Measurements from ENCODE around the gene DDX25. TPM values are rescaled to one million over a fixed set of nuclear protein-coding genes. Genes with fewer than 3 reads are reported as not detected.

Gene DDX25
- total RNA-seq, 4 donors from 2014 or later = 0.06 to 0.17 TPM; not detected in 2

DNA sequence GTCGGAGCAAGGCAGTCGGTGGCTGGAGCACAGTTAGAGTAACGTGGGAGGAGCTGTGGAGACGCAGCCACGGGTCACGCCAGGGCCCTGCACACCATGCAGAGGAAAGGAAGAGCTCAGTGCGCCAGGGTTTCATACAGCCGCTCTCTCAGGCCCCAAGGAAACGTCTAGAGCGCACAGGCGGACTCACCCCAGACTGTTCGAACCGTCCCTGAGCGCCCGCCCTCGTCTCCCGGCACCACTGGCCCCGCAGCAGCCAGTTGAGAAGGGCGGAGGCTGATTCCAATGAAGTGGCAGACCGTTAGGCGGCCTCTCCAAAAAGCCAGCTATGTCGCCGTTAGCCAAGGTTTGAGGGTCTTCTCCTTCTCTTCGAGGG lies 17.3 kb upstream of the DDX25 start:
- peaks cover 0 to 5% (median 0%) of the 10 kb centered on the region in 4 donors for H3K36me3 ChIP-seq
- DNase-seq (ENCODE audit: extremely low spot score) = no peak
- H3K9me3 ChIP-seq = no peaks in the 10 kb centered on the region
- 18% methylated on average over 8 of the region's 24 CpGs for WGBS
- peaks cover 3 to 33% (median 25%) of the 10 kb centered on the region in 4 donors for H3K4me1 ChIP-seq
- H3K4me3 ChIP-seq = peak overlapping the region; percentile 66 to 87 (median 76)
- TF ChIP-seq, protein P1, sequence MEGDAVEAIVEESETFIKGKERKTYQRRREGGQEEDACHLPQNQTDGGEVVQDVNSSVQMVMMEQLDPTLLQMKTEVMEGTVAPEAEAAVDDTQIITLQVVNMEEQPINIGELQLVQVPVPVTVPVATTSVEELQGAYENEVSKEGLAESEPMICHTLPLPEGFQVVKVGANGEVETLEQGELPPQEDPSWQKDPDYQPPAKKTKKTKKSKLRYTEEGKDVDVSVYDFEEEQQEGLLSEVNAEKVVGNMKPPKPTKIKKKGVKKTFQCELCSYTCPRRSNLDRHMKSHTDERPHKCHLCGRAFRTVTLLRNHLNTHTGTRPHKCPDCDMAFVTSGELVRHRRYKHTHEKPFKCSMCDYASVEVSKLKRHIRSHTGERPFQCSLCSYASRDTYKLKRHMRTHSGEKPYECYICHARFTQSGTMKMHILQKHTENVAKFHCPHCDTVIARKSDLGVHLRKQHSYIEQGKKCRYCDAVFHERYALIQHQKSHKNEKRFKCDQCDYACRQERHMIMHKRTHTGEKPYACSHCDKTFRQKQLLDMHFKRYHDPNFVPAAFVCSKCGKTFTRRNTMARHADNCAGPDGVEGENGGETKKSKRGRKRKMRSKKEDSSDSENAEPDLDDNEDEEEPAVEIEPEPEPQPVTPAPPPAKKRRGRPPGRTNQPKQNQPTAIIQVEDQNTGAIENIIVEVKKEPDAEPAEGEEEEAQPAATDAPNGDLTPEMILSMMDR (IDR thresholded peaks at IDR 0.05) = no peak
- TF ChIP-seq POLR2A (IDR thresholded peaks at IDR 0.05; ENCODE audit: low read depth) = no peak
- no peak for TF ChIP-seq POLR2AphosphoS5 (IDR thresholded peaks at IDR 0.05)
- TF ChIP-seq EP300 (IDR thresholded peaks at IDR 0.05) = no peak
- no peaks in the 10 kb centered on the region for H3K27me3 ChIP-seq
- H3K27ac ChIP-seq (replicated peaks in 1 of 4) = peak overlapping the region; percentile 93 to 97 (median 96)
- intact Hi-C loops (cut with DNase I) = no loop called here

DNA sequence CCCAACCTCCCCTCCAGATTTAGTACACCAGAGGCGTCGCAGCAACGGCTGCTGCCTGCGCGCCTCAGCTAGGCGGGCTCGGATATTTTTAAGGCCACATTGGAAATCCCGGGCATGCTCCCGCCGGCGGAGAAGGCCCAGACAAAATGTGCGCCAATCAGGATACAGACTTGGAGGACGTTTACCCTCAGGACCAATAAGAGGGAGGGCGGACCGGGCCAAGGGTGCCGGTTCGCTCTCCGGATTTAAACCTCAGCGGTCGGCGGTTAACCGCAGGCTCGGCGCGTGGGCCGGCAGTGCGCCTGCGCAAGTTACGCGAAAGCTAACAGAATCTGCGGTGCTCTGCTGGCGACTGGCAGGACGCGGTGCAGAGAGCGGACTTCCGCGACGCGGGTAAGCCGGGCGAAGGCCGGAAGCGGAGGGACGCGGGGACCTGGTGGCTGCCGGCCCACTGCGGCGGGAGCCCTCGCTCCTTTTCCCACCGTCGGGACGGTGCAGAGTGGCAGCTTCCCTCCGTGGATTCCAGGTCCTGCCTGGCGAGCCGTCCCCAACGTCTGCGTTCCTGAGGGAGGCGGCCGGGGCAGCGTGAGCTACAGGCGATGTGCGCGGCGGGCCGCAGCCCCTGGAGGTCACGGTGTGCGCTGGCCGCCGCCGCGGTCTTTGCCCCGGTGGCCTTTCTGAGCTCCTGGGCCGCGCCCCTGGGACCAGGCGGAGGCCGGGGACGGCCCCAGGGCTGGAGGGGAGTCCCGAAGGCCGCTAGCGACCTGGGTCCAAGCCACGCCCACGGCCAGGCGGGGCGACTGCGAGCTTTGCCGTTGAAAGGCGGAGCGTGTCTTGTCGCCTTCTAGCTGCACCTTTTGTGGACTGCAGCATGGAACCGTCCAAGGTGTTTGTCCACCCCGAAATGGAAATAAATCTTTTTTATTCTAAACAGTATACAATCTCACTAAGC lies 16.7 kb upstream of the DDX25 start, which contains the start of gene HYLS1:
Gene HYLS1, plus strand, starts transcription at position 296 of the 952 bp plus-strand sequence. CDS start 11,701 bp downstream, outside the sequence.
- whole genome bisulfite sequencing = 0% methylated on average over 15 of the region's 91 CpGs
- no peaks in the 10 kb centered on the region for H3K27me3 ChIP-seq
- TF ChIP-seq, protein P1 (IDR thresholded peaks at IDR 0.05) = peak; percentile 43 to 48 (median 48)
- no peak for TF ChIP-seq EP300 (IDR thresholded peaks at IDR 0.05)
- peak; percentile 93 to 94 for TF ChIP-seq POLR2AphosphoS5 (IDR thresholded peaks at IDR 0.05)
- no peak for TF ChIP-seq POLR2A (IDR thresholded peaks at IDR 0.05; ENCODE audit: low read depth)
- DNase-seq (ENCODE audit: extremely low spot score) = peak; percentile 98
- H3K9me3 ChIP-seq = no peaks in the 10 kb centered on the region
- H3K36me3 ChIP-seq = peaks cover 0 to 11% (median 3%) of the 10 kb centered on the region in 4 donors
- H3K4me1 ChIP-seq = peaks cover 3 to 33% (median 25%) of the 10 kb centered on the region in 4 donors
- peak within 1 kb of the TSS; percentile 93 to 97 (median 96) for H3K27ac ChIP-seq (replicated peaks in 1 of 4)
- H3K4me3 ChIP-seq = peak within 1 kb of the TSS; percentile 66 to 87 (median 76)
- intact Hi-C loops (cut with DNase I) = no loop called here

DNA sequence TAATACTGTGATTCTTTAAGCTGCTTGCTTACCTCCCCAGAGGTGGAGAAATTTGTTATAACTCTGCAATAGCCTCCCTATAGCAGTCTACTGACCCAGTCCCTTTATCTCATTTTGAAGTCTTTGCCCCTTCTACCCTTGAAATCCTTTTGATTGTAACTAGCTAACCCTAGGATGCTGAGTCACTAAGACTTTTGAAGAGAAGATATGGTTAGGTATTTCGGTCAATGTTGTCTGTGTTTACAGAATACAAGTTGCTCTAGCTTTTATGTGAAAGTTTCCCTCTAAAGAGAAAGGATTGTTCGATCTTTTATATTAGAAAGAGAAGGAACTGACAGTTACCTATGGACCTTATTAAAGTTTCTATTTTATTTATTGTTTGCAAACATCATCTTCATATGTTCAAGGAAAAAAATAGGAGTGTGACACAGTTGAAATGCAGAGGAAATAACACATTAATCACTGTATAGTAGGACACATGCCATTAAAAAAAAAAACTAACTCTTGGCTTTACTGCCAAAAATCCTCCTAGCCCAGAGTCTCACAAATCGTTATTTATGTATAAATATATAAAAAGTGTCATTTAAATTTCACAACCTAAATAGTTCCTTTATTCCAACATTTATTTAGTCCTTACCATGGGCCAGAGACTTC lies 13.7 kb upstream of the DDX25 start:
- intact Hi-C loops (cut with DNase I) = no loop called here
- TF ChIP-seq EP300 (IDR thresholded peaks at IDR 0.05) = no peak
- TF ChIP-seq POLR2AphosphoS5 (IDR thresholded peaks at IDR 0.05) = no peak
- TF ChIP-seq, protein P1 (IDR thresholded peaks at IDR 0.05) = no peak
- TF ChIP-seq POLR2A (IDR thresholded peaks at IDR 0.05; ENCODE audit: low read depth) = no peak
- 77% methylated on average over 3 of the region's 3 CpGs for WGBS
- H3K36me3 ChIP-seq = peaks cover 6 to 39% (median 23%) of the 10 kb centered on the region in 4 donors
- H3K27me3 ChIP-seq = no peaks in the 10 kb centered on the region
- DNase-seq (ENCODE audit: extremely low spot score) = no peak
- peaks cover 3 to 33% (median 25%) of the 10 kb centered on the region in 4 donors for H3K4me1 ChIP-seq
- no peak overlapping the region for H3K4me3 ChIP-seq
- H3K27ac ChIP-seq (replicated peaks in 1 of 4) = no peak overlapping the region
- no peaks in the 10 kb centered on the region for H3K9me3 ChIP-seq

DNA sequence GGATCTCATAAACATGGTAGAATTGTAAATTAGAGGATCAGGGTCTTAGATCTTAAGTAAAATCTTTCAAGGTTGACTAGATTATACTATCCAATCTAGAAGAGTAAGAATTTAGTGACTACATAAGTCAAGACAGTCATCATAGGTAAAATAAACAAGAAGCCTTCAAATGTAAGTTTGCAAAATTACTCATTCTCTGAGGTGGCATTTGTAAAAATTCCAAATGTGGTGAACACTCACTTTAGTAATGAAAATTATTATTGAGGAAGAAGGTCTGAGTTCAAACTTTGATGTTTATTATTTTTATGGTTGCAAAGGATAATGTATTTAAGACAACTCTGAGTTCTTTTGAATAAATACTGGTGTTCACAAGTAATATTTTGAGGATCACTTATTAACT lies 12.2 kb upstream of the DDX25 start:
- TF ChIP-seq, protein P1 (IDR thresholded peaks at IDR 0.05) = no peak
- TF ChIP-seq POLR2A (IDR thresholded peaks at IDR 0.05; ENCODE audit: low read depth) (no peak), POLR2AphosphoS5 (IDR thresholded peaks at IDR 0.05) (no peak), EP300 (IDR thresholded peaks at IDR 0.05) (no peak)
- no peak overlapping the region for H3K27ac ChIP-seq (replicated peaks in 1 of 4)
- H3K9me3 ChIP-seq = no peaks in the 10 kb centered on the region
- peaks cover 7 to 42% (median 27%) of the 10 kb centered on the region in 4 donors for H3K36me3 ChIP-seq
- peaks cover 3 to 23% (median 15%) of the 10 kb centered on the region in 4 donors for H3K4me1 ChIP-seq
- H3K4me3 ChIP-seq = no peak overlapping the region
- no peak for DNase-seq (ENCODE audit: extremely low spot score)
- no peaks in the 10 kb centered on the region for H3K27me3 ChIP-seq
- intact Hi-C loops (cut with DNase I) = no loop called here

Measured in esophagus muscularis mucosa (tissue), 4 donors.